ENCODE data around the gene TST.
A peak's percentile ranks its signal among the peaks of the same experiment; 100 is the strongest.

The TST gene

DNA sequence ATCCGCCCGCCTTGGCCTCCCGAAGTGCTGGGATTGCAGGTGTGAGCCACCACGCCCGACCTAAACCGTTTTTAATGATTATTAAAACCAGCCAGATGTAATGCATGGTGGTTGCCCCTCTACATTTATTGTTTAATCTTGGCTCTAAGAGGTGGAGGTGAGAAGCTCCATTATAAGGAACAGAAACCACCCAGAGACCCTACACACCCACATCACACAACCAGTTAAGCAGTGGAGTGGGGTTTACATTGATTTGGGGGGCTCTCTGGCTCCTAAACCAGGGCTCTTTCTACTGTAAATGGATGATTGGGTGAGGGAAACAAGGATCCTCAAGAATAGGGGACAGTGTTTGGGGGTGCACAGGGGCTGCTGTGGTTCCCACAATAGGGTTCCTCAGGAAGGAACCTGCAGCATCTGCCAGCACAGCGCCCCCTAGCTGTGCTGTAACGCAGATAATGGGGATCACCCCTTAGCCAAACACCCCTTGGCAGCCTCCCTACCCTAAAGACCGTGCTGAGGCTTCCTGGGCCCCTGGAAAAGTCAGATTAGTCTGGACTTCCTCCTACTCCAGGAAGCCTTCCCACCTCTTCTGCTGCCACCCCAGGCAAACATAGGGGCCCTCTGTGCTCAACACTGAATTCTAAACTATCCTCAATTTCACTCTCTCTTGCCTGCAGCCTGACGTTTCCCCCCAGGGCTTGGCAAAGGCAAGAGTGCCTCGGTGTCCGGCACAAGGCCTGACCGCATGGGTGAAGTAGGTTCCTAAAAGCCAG, 2.6 kb upstream of the TST start:
- TF ChIP-seq SIN3A (IDR thresholded peaks at IDR 0.05; ENCODE audit: borderline replicate concordance, insufficient read depth, low read length) (no peak), TAF1 (IDR thresholded peaks at IDR 0.05; ENCODE audit: borderline replicate concordance, insufficient read depth, low read length) (no peak)
- TF ChIP-seq, protein P1, sequence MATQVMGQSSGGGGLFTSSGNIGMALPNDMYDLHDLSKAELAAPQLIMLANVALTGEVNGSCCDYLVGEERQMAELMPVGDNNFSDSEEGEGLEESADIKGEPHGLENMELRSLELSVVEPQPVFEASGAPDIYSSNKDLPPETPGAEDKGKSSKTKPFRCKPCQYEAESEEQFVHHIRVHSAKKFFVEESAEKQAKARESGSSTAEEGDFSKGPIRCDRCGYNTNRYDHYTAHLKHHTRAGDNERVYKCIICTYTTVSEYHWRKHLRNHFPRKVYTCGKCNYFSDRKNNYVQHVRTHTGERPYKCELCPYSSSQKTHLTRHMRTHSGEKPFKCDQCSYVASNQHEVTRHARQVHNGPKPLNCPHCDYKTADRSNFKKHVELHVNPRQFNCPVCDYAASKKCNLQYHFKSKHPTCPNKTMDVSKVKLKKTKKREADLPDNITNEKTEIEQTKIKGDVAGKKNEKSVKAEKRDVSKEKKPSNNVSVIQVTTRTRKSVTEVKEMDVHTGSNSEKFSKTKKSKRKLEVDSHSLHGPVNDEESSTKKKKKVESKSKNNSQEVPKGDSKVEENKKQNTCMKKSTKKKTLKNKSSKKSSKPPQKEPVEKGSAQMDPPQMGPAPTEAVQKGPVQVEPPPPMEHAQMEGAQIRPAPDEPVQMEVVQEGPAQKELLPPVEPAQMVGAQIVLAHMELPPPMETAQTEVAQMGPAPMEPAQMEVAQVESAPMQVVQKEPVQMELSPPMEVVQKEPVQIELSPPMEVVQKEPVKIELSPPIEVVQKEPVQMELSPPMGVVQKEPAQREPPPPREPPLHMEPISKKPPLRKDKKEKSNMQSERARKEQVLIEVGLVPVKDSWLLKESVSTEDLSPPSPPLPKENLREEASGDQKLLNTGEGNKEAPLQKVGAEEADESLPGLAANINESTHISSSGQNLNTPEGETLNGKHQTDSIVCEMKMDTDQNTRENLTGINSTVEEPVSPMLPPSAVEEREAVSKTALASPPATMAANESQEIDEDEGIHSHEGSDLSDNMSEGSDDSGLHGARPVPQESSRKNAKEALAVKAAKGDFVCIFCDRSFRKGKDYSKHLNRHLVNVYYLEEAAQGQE (IDR thresholded peaks at IDR 0.05; ENCODE audit: insufficient read depth in 1 of 2, low read depth in 2 of 2, low read length in 2 of 2): no peak

DNA sequence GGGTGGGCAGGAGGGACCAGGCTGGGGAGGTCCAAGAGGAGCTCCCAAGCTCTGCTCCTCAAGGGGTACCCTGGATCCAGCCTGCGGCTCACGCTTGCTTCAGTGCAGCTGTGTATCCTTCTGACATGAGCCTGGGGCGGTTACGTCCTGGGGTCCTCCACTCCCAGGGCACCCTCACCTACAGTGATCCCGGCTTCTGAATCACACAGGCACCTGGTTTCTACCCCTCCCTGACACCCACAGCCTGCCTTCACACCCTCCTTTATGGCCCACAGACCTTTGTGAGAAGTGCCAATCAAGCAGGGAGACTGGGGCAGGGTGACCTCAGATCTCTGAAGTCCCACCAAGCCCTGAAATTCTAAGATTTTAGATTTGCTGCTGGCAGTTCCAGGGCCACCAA, 1.8 kb upstream of the TST start:
- TF ChIP-seq, protein P1 (IDR thresholded peaks at IDR 0.05; ENCODE audit: insufficient read depth in 1 of 2, low read depth in 2 of 2, low read length in 2 of 2): no peak
- TF ChIP-seq SIN3A (IDR thresholded peaks at IDR 0.05; ENCODE audit: borderline replicate concordance, insufficient read depth, low read length): no peak
- no peak for TF ChIP-seq POLR2AphosphoS5 (IDR thresholded peaks at IDR 0.05; ENCODE audit: low read depth, low read length)
- TF ChIP-seq TAF1 (IDR thresholded peaks at IDR 0.05; ENCODE audit: borderline replicate concordance, insufficient read depth, low read length): no peak

DNA sequence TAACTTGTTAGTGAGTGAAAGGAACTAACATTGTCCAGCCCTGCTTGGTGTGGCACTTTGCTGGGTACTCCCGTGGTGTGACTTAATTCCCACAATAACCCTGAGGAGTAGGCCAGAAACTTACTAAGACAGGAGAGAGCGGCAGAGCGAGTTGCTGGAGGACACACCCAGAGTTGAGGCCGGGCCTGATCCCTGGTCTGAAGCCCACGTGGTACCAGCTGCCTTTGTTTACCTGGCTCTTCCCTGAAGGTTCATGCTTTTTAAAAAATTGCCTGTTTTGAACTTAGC, 889 bp upstream of the TST start:
- 0 out of 2 replicates have a peak, but pooled peaks have one; percentile 5 for TF ChIP-seq POLR2AphosphoS5 (IDR thresholded peaks at IDR 0.05; ENCODE audit: low read depth, low read length)
- TF ChIP-seq, protein P1 (IDR thresholded peaks at IDR 0.05; ENCODE audit: insufficient read depth in 1 of 2, low read depth in 2 of 2, low read length in 2 of 2): no peak

DNA sequence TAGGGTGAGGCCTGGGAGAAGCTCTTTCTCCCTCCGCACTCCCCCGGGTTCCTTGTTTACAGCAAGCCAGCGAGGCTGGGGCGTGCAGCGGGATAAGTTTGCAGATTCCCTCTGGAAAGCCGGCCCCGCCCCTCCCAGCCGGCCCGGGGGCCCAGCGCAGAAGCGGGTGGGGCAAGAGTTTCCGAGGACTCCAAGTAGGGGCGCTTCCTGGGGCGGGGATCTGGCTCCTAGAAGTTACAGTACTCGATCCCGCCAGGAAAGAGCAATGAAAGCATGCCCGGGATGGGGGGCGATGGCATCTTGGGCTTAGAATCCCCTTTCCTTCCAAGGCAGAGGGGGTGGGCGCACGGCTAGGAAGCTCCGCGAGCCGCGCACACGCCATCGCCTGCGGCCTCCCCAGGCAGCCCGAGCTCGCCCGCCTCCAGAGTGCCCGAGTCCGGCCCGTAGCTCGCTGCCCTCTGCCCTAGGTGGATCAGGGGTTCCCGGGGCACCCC, 385 bp downstream of the TST start:
- TF ChIP-seq, protein P1 (IDR thresholded peaks at IDR 0.05; ENCODE audit: insufficient read depth in 1 of 2, low read depth in 2 of 2, low read length in 2 of 2): no peak
- TF ChIP-seq POLR2AphosphoS5 (IDR thresholded peaks at IDR 0.05; ENCODE audit: low read depth, low read length): no peak
- TF ChIP-seq TAF1 (IDR thresholded peaks at IDR 0.05; ENCODE audit: borderline replicate concordance, insufficient read depth, low read length): no peak
- no peak for TF ChIP-seq FOXP2 (optimal IDR thresholded peaks at IDR 0.05; ENCODE audit: borderline replicate concordance, extremely low read depth, extremely low read length, insufficient read depth)
- TF ChIP-seq SIN3A (IDR thresholded peaks at IDR 0.05; ENCODE audit: borderline replicate concordance, insufficient read depth, low read length): no peak
